SK-N-SH treated with all-trans-retinoic acid at 6 μM for 48 hours (cell line): ENCODE results near the gene EMD.
A peak's percentile ranks its signal among the peaks of the same experiment; 100 is the strongest.

Experiments used
- ATAC-seq: fragments of 200-7000 bp; cut with Tn5 transposase; 3 replicates; pipeline ENCODE4 v1.9.1; 2020; ENCODE audit warnings: mild to moderate bottlenecking, moderate library complexity
- ARNTL ChIP-seq: fragments of 450-650 bp; formaldehyde crosslinking; IDR thresholded peaks from 2 replicates; pipeline ENCODE4 v1.5.0; 2020; ENCODE audit warnings: low read depth, mild to moderate bottlenecking, moderate library complexity, borderline replicate concordance
- BACH2 ChIP-seq: fragments of 250-450 bp; sonication (Bioruptor Pico); IDR thresholded peaks from 2 replicates; pipeline ENCODE4 v1.9.0; 2021; ENCODE audit warnings: mild to moderate bottlenecking, borderline replicate concordance
- CSDC2 ChIP-seq: fragments of 250-450 bp; sonication (Bioruptor Pico); IDR thresholded peaks from 2 replicates; pipeline ENCODE4 v1.5.0; 2020; ENCODE audit warnings: mild to moderate bottlenecking, moderate library complexity
- ESRRG ChIP-seq: fragments of 250-450 bp; sonication (Bioruptor Pico); IDR thresholded peaks from 2 replicates; pipeline ENCODE4 v1.6.1; 2021; ENCODE audit warnings: mild to moderate bottlenecking
- GLIS3 ChIP-seq: fragments of 250-450 bp; sonication (Bioruptor Pico); IDR thresholded peaks from 2 replicates; pipeline ENCODE4 v1.5.0; 2020; ENCODE audit warnings: mild to moderate bottlenecking, moderate library complexity
- ISL1 ChIP-seq: fragments of 250-450 bp; sonication (Bioruptor Pico); IDR thresholded peaks from 2 replicates; pipeline ENCODE4 v2.1.2; 2022; ENCODE audit warnings: mild to moderate bottlenecking, moderate library complexity
- OSR1 ChIP-seq: fragments of 250-450 bp; sonication (Bioruptor Pico); IDR thresholded peaks from 2 replicates; pipeline ENCODE4 v1.8.0; 2022; ENCODE audit warnings: moderate library complexity, mild to moderate bottlenecking, inconsistent platforms
- PPARA ChIP-seq: fragments of 250-450 bp; sonication (Bioruptor Pico); IDR thresholded peaks from 2 replicates; pipeline ENCODE4 v1.5.0; 2020; ENCODE audit warnings: mild to moderate bottlenecking, borderline replicate concordance
- RARB ChIP-seq: fragments of 250-450 bp; sonication (Bioruptor Pico); IDR thresholded peaks from 2 replicates; pipeline ENCODE4 v1.8.0; 2021; ENCODE audit warnings: mild to moderate bottlenecking, moderate library complexity
- SNAI2 ChIP-seq: fragments of 250-450 bp; sonication (Bioruptor Pico); IDR thresholded peaks from 2 replicates; pipeline ENCODE4 v1.5.0; 2020; ENCODE audit warnings: mild to moderate bottlenecking, moderate library complexity
- TCF4 ChIP-seq: fragments of 250-450 bp; sonication (Bioruptor Pico); IDR thresholded peaks from 2 replicates; pipeline ENCODE4 v1.8.0; 2021; ENCODE audit warnings: mild to moderate bottlenecking, moderate library complexity, borderline replicate concordance
- TOX ChIP-seq: fragments of 250-450 bp; sonication (Bioruptor Pico); IDR thresholded peaks from 2 replicates; pipeline ENCODE4 v1.8.0; 2021; ENCODE audit warnings: mild to moderate bottlenecking, moderate library complexity, borderline replicate concordance
- ZC3H10 ChIP-seq: fragments of 250-450 bp; sonication (Bioruptor Pico); IDR thresholded peaks from 2 replicates; pipeline ENCODE4 v1.5.1; 2021; ENCODE audit warnings: mild to moderate bottlenecking, moderate library complexity
- ZFP30 ChIP-seq: fragments of 450-650 bp; formaldehyde crosslinking; IDR thresholded peaks from 2 replicates; pipeline ENCODE4 v1.5.0; 2022; ENCODE audit warnings: mild to moderate bottlenecking, moderate library complexity
- ZNF565 ChIP-seq: fragments of 450-650 bp; formaldehyde crosslinking; conservative IDR thresholded peaks from 2 replicates; pipeline ENCODE4 v1.5.0; 2020; ENCODE audit warnings: low read depth, mild to moderate bottlenecking, moderate library complexity
- ZNF70 ChIP-seq: fragments of 450-650 bp; formaldehyde crosslinking; IDR thresholded peaks from 2 replicates; pipeline ENCODE4 v1.5.0; 2020; ENCODE audit warnings: mild to moderate bottlenecking, moderate library complexity
- ZNF8 ChIP-seq: fragments of 450-650 bp; formaldehyde crosslinking; IDR thresholded peaks from 2 replicates; pipeline ENCODE4 v1.5.0; 2020; ENCODE audit warnings: mild to moderate bottlenecking, moderate library complexity
- TF ChIP-seq, protein P1 (sequence below): fragments of 250-450 bp; sonication (Bioruptor Pico); IDR thresholded peaks from 2 replicates; pipeline ENCODE4 v1.8.0; 2021; ENCODE audit warnings: low read depth, mild to moderate bottlenecking, moderate library complexity, borderline replicate concordance
- TF ChIP-seq, protein P2 (sequence below): fragments of 250-450 bp; sonication (Bioruptor Pico); IDR thresholded peaks from 2 replicates; pipeline ENCODE4 v1.5.1; 2020; ENCODE audit warnings: low read depth, mild to moderate bottlenecking, moderate library complexity
- TF ChIP-seq, protein P3 (sequence below): fragments of 250-450 bp; sonication (Bioruptor Pico); IDR thresholded peaks from 2 replicates; pipeline ENCODE4 v1.8.0; 2020; ENCODE audit warnings: mild to moderate bottlenecking, moderate library complexity, borderline replicate concordance
- TF ChIP-seq, protein P4 (sequence below): fragments of 250-450 bp; sonication (Bioruptor Pico); IDR thresholded peaks from 2 replicates; pipeline ENCODE4 v1.5.1; 2021; ENCODE audit warnings: mild to moderate bottlenecking, moderate library complexity

Gene EMD

DNA sequence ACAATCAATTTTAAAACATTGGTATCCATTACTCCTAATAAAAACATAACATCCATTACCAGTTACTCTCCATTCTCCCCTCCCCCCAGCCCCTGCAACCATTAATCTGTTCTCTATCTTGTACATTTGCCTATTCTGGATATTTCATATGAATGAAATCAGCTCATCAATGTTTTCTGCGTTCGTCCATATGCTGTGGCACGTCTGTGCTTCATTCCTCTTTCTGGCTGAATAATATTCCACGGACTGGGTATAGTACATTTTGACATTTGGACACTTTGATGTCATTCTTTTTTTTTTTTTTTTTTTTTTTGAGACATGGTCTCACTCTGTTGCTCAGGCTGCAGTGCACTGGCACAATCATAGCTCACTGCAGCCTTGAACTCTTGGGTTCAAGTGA is 24.8 kb downstream of the EMD start:
- no peak for ATAC-seq
- TF ChIP-seq BACH2 (CRISPR knock-in tag) (no peak), ZFP30 (CRISPR knock-in tag) (no peak), SNAI2 (CRISPR knock-in tag) (no peak), CSDC2 (CRISPR knock-in tag) (no peak), TOX (CRISPR knock-in tag) (no peak), ZNF70 (no peak), ESRRG (no peak), ARNTL (no peak), GLIS3 (CRISPR knock-in tag) (no peak), PPARA (no peak), ZC3H10 (CRISPR knock-in tag) (no peak), OSR1 (no peak), ISL1 (CRISPR knock-in tag) (no peak)
- TF ChIP-seq, protein P1, sequence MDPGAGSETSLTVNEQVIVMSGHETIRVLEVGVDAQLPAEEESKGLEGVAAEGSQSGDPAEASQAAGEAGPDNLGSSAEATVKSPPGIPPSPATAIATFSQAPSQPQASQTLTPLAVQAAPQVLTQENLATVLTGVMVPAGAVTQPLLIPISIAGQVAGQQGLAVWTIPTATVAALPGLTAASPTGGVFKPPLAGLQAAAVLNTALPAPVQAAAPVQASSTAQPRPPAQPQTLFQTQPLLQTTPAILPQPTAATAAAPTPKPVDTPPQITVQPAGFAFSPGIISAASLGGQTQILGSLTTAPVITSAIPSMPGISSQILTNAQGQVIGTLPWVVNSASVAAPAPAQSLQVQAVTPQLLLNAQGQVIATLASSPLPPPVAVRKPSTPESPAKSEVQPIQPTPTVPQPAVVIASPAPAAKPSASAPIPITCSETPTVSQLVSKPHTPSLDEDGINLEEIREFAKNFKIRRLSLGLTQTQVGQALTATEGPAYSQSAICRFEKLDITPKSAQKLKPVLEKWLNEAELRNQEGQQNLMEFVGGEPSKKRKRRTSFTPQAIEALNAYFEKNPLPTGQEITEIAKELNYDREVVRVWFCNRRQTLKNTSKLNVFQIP (CRISPR knock-in tag): no peak
- TF ChIP-seq, protein P2, sequence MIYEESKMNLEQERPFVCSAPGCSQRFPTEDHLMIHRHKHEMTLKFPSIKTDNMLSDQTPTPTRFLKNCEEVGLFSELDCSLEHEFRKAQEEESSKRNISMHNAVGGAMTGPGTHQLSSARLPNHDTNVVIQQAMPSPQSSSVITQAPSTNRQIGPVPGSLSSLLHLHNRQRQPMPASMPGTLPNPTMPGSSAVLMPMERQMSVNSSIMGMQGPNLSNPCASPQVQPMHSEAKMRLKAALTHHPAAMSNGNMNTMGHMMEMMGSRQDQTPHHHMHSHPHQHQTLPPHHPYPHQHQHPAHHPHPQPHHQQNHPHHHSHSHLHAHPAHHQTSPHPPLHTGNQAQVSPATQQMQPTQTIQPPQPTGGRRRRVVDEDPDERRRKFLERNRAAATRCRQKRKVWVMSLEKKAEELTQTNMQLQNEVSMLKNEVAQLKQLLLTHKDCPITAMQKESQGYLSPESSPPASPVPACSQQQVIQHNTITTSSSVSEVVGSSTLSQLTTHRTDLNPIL: no peak
- TF ChIP-seq, all 23 proteins: peak for 0

DNA sequence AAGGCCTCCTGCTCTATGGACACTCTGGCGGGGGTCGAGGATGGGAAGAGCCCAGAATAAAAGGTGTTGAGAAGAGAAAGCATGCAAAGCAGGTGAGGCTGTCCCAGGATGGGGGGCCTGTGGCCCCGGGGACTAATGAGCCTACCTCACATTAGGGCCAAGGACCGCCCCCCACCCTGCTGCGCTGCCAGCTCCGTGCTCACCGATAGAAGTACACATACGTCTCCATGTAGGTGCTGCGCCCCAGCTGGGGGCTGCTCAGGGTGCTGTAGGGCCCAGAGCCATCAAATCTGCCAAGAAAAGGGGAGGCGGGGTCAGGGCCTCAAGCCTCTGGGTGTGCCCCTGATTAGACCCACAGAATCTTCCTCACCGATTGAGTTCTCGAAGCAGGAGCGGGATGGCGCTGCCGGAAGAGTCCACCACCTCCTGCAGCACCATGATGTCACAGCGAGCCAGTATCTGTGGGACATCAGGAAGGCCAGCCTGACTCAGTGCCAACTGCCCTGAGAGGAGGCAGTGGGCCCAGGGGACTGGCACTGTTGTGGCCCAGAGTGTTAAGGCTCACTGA is 25.6 kb downstream of the EMD start:
- TF ChIP-seq OSR1: no peak
- no peak for ATAC-seq

DNA sequence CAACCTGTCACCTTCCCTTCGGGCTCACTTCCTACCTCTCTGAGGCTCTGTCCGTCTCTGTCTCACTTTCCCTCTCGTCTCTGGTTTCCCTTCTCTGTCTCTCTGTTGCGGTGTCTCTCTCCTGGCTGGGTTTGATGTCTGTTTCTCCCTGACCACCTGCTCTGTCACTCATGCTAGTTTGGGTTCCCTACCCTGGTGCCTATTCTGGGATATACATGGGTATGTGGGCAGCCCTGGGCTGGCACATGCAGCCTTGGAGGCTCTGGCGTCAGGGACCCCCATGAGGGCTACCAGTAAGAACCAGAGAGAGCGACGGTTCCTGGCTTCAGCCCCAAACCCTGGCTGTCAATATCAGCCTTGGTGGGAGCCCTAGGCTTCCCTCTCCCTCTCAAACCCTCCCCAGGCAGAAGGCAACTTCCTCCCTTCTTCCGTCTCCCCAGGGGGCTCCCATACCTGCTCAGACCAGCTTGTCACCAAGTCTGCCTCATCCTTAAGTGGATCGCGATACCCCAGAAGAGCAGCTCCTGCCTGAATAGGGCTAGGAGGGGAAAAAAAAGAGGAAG is 29.6 kb downstream of the EMD start:
- no peak for TF ChIP-seq ZNF565 (CRISPR knock-in tag)
- TF ChIP-seq OSR1: no peak
- no peak for TF ChIP-seq SNAI2 (CRISPR knock-in tag)
- no peak for TF ChIP-seq RARB
- no peak for TF ChIP-seq TOX (CRISPR knock-in tag)
- TF ChIP-seq, protein P1 (CRISPR knock-in tag): no peak
- TF ChIP-seq, protein P3, sequence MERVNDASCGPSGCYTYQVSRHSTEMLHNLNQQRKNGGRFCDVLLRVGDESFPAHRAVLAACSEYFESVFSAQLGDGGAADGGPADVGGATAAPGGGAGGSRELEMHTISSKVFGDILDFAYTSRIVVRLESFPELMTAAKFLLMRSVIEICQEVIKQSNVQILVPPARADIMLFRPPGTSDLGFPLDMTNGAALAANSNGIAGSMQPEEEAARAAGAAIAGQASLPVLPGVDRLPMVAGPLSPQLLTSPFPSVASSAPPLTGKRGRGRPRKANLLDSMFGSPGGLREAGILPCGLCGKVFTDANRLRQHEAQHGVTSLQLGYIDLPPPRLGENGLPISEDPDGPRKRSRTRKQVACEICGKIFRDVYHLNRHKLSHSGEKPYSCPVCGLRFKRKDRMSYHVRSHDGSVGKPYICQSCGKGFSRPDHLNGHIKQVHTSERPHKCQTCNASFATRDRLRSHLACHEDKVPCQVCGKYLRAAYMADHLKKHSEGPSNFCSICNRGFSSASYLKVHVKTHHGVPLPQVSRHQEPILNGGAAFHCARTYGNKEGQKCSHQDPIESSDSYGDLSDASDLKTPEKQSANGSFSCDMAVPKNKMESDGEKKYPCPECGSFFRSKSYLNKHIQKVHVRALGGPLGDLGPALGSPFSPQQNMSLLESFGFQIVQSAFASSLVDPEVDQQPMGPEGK: no peak
- no peak for TF ChIP-seq TCF4
- TF ChIP-seq, protein P4, sequence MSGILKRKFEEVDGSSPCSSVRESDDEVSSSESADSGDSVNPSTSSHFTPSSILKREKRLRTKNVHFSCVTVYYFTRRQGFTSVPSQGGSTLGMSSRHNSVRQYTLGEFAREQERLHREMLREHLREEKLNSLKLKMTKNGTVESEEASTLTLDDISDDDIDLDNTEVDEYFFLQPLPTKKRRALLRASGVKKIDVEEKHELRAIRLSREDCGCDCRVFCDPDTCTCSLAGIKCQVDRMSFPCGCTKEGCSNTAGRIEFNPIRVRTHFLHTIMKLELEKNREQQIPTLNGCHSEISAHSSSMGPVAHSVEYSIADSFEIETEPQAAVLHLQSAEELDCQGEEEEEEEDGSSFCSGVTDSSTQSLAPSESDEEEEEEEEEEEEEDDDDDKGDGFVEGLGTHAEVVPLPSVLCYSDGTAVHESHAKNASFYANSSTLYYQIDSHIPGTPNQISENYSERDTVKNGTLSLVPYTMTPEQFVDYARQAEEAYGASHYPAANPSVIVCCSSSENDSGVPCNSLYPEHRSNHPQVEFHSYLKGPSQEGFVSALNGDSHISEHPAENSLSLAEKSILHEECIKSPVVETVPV (CRISPR knock-in tag): no peak
- TF ChIP-seq ZNF70: no peak
- TF ChIP-seq ZNF8: no peak
- no peak for TF ChIP-seq ZC3H10 (CRISPR knock-in tag)
- peak; percentile 2; the same call in 2 of the 3 replicates for ATAC-seq

DNA sequence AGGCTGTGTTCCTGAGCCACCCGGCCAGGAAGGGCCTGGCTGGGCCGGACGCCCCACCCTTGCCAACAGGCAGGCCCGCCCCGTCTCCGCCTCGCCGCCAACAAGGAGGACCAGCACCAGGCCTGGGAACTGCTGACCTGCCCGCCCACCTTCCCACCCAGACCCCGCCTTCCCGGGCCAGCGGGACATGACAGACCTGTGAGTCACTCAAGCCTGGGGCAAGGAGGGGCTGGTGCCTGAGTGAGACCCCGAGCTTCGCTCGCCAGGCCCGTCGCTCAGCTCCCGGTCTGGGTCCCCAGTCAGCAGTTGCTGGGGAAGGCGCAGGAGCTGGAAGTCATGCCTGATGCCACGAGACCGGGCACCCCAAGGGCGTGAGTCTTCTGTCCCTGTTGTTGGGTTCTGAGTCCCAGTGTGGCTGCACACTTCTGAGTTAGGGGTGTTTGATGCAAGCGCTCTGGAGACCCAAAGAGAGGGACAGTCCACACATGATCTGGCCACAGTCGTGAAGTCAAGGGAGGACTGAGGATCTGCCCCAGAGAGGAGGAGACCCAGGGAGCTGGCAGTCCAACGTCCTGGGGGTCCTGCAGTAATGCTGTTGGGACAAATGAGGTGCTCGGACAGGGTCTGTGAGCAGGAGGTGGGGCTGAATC is 30.3 kb downstream of the EMD start, which contains the start of gene DNASE1L1:
TSS of gene DNASE1L1 (minus strand) at position 33 of the 650 bp plus-strand sequence. CDS start 3,686 bp downstream, outside the sequence.
- no peak for TF ChIP-seq RARB
- TF ChIP-seq PPARA: no peak
- no peak for TF ChIP-seq ZNF70
- no peak for TF ChIP-seq TOX (CRISPR knock-in tag)
- no peak for TF ChIP-seq CSDC2 (CRISPR knock-in tag)
- no peak for TF ChIP-seq ZFP30 (CRISPR knock-in tag)
- TF ChIP-seq, all 23 proteins: peak for 0
- ATAC-seq: peak; percentile 88
